Omental fat pad (tissue), 4 donors: Measurements from ENCODE around the gene AIMP1. TPM values are rescaled to one million over a fixed set of nuclear protein-coding genes. Genes with fewer than 3 reads are reported as not detected.

ENCODE experiments used
- ATAC-seq: fragments of 150-250 bp; one replicate; pipeline ENCODE4 v1.9.1; 2016; ENCODE audit warnings: mild to moderate bottlenecking, moderate library complexity; ENCODE audit not compliant: low FRiP score
- DNase-seq: peaks from one replicate; pipeline ENCODE4 v3.0.0-alpha.2; 2019; ENCODE audit warnings: low spot score
- total RNA-seq, 4 donors: library from RNA; depleted of rRNA; stranded (reverse); fragments of >200 nt; gene quantifications; one replicate each; pipeline ENCODE4 v1.1.0, GENCODE V29; 2016
- TF ChIP-seq, protein P1 (sequence below), 3 donors: fragments of 450-650 bp; IDR thresholded peaks; one replicate each; pipeline ENCODE4 v1.5.1; 2016 to 2017; ENCODE audit warnings: antibody characterized with exemption in 3 of 3, mild to moderate bottlenecking in 3 of 3, moderate library complexity in 2 of 3

AIMP1 gene
- total RNA-seq, 4 donors from 2014 or later: 19.3 to 26.5 (median 22.7) TPM

DNA sequence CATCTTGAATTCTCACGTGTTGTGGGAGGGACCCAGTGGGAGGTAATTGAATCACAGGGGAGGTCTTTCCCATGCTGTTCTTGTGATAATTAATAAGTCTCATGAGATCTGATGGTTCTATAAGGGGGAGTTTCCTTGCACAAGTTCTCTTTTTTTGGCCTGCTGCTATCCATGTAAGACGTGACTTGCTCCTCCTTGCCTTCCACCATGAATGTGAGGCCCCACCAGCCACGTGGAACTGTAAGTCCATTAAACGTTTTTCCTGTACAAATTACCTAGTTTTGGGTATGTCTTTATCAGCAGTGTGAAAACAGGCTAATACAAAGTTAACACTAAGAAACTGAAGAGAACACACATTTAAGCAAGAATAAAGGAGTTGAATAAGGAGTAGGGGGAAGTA, 16.4 kb upstream of the AIMP1 start:
- TF ChIP-seq, protein P1, sequence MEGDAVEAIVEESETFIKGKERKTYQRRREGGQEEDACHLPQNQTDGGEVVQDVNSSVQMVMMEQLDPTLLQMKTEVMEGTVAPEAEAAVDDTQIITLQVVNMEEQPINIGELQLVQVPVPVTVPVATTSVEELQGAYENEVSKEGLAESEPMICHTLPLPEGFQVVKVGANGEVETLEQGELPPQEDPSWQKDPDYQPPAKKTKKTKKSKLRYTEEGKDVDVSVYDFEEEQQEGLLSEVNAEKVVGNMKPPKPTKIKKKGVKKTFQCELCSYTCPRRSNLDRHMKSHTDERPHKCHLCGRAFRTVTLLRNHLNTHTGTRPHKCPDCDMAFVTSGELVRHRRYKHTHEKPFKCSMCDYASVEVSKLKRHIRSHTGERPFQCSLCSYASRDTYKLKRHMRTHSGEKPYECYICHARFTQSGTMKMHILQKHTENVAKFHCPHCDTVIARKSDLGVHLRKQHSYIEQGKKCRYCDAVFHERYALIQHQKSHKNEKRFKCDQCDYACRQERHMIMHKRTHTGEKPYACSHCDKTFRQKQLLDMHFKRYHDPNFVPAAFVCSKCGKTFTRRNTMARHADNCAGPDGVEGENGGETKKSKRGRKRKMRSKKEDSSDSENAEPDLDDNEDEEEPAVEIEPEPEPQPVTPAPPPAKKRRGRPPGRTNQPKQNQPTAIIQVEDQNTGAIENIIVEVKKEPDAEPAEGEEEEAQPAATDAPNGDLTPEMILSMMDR (IDR thresholded peaks at IDR 0.05): no peak
- no peak for DNase-seq
- ATAC-seq: no peak

DNA sequence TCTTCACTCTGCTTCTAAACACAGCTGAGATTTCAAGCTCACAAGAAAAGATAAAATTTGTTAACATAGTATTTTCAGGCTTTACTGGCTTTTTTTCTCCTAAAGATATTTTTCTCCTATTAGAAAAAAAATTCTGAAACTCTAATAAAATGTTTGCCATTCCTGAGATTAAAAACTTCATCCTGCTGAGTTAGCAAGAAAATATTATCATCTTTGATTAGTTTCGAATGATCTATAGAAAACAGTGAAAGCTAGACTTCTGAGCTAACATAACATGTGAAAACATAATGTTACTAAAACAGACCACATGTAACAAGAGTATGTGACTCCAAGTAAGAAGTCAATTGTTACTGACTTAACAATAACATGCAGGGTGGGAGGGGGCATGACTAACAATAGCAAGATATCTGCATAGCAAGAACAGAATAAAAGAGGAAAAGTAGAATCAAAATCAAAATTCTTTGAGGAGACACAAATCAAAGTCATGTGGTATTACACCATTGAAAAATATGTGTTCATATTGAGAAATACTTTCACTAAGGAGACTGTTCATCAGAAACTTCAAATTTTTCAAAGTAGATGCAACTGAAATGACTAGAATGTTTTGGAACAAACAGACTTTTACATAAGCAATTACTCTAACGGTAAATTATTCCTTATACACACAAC, 14.8 kb upstream of the AIMP1 start:
- ATAC-seq: no peak
- TF ChIP-seq, protein P1 (IDR thresholded peaks at IDR 0.05): no peak
- DNase-seq: no peak

GRCh38 chr4:106302062-106302438, 14.3 kb upstream of the AIMP1 start:
- ATAC-seq (no peak), DNase-seq (no peak)
- TF ChIP-seq, protein P1 (IDR thresholded peaks at IDR 0.05): no peak

GRCh38 chr4:106303548-106304281, 12.6 kb upstream of the AIMP1 start:
- TF ChIP-seq, protein P1 (IDR thresholded peaks at IDR 0.05): no peak
- DNase-seq (no peak), ATAC-seq (no peak)

DNA sequence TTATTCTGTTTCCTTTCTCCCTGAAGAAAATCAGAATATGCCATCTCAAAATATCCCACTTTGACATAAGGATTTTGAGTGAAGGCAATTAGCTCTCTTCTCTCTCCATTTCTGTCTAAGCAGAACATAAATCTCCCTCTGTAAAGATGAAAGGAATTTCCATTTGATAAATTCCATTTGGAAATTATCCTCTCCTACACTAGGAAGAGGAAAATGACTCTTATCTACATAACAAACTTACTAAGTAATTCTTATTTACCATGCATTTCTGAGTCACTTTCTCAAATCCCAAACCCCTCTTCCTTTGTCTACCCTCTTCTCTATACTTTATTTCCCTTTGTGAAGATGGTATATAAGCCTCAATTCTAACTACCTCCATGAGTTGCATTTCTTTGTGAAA, 11.7 kb upstream of the AIMP1 start:
- DNase-seq: no peak
- no peak for ATAC-seq
- TF ChIP-seq, protein P1 (IDR thresholded peaks at IDR 0.05): no peak

DNA sequence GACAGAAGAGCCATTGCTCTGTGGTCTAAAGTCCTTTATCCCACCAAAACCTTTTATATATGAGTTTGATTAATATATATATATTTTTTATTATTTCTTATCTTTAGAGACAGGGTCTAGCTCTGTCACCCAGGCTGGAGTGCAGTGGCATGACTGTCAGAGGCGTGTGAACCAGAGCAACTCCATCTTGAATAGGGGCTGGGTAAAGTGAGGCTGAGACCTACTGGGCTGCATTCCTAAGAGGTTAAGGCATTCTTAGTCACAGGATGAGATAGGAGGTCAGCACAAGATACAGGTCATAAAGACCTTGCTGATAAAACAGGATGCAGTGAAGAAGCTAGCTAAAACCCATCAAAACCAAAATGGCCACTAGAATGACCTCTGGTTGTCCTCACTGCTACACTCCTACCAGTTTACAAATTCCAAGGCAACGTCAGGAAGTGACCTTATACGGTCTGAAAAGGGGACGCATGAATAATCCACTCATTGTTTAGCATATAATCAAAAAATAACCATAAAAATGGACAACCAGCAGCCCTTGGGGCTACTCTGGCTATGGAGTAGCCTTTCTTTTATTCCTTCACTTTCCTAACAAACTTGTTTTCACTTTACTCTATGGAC, 10.8 kb upstream of the AIMP1 start:
- DNase-seq: no peak
- TF ChIP-seq, protein P1 (IDR thresholded peaks at IDR 0.05): no peak
- no peak for ATAC-seq
